Loucy (cell line): ENCODE data around the gene SCD.

ENCODE experiments used
- H2AFZ ChIP-seq: fragments of 200-600 bp; sonication (generic); 2 replicates; pipeline ENCODE4 v1.6.0; 2016; ENCODE audit warnings: antibody characterized with exemption, mild to moderate bottlenecking, low read length, moderate library complexity
- H3F3A ChIP-seq: fragments of 200-600 bp; 2 replicates; pipeline ENCODE4 v1.6.0; 2016; ENCODE audit warnings: antibody characterized with exemption, low read depth, mild to moderate bottlenecking
- H3K27me3 ChIP-seq: fragments of 200-600 bp; sonication (generic); 2 replicates; pipeline ENCODE4 v1.6.1; 2014; ENCODE audit warnings: low read length, mild to moderate bottlenecking; ENCODE audit not compliant: insufficient read depth, poor library complexity, severe bottlenecking
- H3K36me3 ChIP-seq: fragments of 200-600 bp; sonication (generic); 2 replicates; pipeline ENCODE4 v1.6.1; 2016; ENCODE audit warnings: low read length; ENCODE audit not compliant: insufficient read depth
- H3K4me1 ChIP-seq: fragments of 200-600 bp; sonication (generic); 2 replicates; pipeline ENCODE4 v1.5.1; 2014; ENCODE audit warnings: low read length, mild to moderate bottlenecking; ENCODE audit not compliant: insufficient read depth, poor library complexity, severe bottlenecking
- H3K4me2 ChIP-seq: fragments of 200-600 bp; sonication (generic); 2 replicates; pipeline ENCODE4 v1.6.0; 2014; ENCODE audit warnings: antibody characterized with exemption, low read length, low read depth, mild to moderate bottlenecking; ENCODE audit not compliant: poor library complexity, severe bottlenecking
- H3K4me3 ChIP-seq: fragments of 200-600 bp; sonication (generic); 2 replicates; pipeline ENCODE4 v1.5.1; 2014; ENCODE audit warnings: low read length, mild to moderate bottlenecking, mixed read lengths; ENCODE audit not compliant: poor library complexity, severe bottlenecking
- H3K79me2 ChIP-seq: fragments of 200-600 bp; sonication (generic); 2 replicates; pipeline ENCODE4 v1.6.1; 2014; ENCODE audit warnings: low read length; ENCODE audit not compliant: insufficient read depth
- H3K9ac ChIP-seq: fragments of 200-600 bp; sonication (generic); 2 replicates; pipeline ENCODE4 v1.6.0; 2014; ENCODE audit warnings: mild to moderate bottlenecking, low read depth, low read length, moderate library complexity; ENCODE audit not compliant: poor library complexity, severe bottlenecking
- H3K9me2 ChIP-seq: fragments of 200-600 bp; sonication (generic); replicated peaks from 2 replicates; pipeline ENCODE4 v1.6.1; 2016; ENCODE audit warnings: low read depth, low read length, mixed read lengths
- H3K9me3 ChIP-seq: fragments of 200-600 bp; sonication (generic); 2 replicates; pipeline ENCODE4 v1.6.1; 2014; ENCODE audit warnings: mild to moderate bottlenecking, antibody characterized with exemption, low read length, low read depth; ENCODE audit not compliant: insufficient read depth
- H4K20me1 ChIP-seq: fragments of 200-600 bp; sonication (generic); 2 replicates; pipeline ENCODE4 v1.6.0; 2014; ENCODE audit warnings: antibody characterized with exemption, low read length, mild to moderate bottlenecking; ENCODE audit not compliant: insufficient read depth, poor library complexity, severe bottlenecking
- EZH2phosphoT487 ChIP-seq: fragments of 200-600 bp; IDR thresholded peaks from 2 replicates; pipeline ENCODE4 v1.6.1; 2018; ENCODE audit warnings: antibody characterized with exemption, mild to moderate bottlenecking, moderate library complexity, borderline replicate concordance
- TF ChIP-seq, protein P1 (sequence below): fragments of 200-600 bp; sonication (generic); conservative IDR thresholded peaks from 2 replicates; pipeline ENCODE4 v1.5.1; 2014; ENCODE audit warnings: mild to moderate bottlenecking, antibody characterized with exemption, low read length

SCD gene

DNA sequence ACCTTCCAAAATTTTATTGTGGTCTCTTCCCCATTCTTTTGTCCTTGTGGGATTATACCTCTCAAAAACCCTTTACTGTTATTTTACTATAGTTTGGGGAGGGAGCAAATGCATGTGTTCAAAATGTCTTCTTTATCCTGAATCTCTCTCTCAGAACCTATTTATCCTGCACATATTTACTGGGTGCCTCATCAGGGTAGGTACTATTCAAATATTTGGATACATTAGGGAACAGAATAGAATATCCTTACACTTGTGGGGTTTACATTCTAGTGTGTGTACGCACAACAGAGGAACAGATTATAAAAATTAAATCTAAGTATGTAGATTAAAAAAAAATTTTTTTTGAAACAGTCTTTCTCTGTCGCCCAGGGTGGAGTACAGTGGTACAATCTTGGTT is 48.6 kb downstream of the SCD start:
- Histone ChIP-seq H3K9me2 (no peaks in the 10 kb centered on the region), H2AFZ (no peak overlapping the region), H3K9me3 (no peaks in the 10 kb centered on the region), H3K27me3 (no peaks in the 10 kb centered on the region), H3K4me3 (no peak overlapping the region), H4K20me1 (no peaks in the 10 kb centered on the region), H3K9ac (no peak overlapping the region), H3K79me2 (no peaks in the 10 kb centered on the region), H3K4me1 (no peaks in the 10 kb centered on the region), H3F3A (no peaks in the 10 kb centered on the region), H3K4me2 (no peak overlapping the region), H3K36me3 (no peaks in the 10 kb centered on the region)
- no peak for TF ChIP-seq EZH2phosphoT487
- TF ChIP-seq, protein P1, sequence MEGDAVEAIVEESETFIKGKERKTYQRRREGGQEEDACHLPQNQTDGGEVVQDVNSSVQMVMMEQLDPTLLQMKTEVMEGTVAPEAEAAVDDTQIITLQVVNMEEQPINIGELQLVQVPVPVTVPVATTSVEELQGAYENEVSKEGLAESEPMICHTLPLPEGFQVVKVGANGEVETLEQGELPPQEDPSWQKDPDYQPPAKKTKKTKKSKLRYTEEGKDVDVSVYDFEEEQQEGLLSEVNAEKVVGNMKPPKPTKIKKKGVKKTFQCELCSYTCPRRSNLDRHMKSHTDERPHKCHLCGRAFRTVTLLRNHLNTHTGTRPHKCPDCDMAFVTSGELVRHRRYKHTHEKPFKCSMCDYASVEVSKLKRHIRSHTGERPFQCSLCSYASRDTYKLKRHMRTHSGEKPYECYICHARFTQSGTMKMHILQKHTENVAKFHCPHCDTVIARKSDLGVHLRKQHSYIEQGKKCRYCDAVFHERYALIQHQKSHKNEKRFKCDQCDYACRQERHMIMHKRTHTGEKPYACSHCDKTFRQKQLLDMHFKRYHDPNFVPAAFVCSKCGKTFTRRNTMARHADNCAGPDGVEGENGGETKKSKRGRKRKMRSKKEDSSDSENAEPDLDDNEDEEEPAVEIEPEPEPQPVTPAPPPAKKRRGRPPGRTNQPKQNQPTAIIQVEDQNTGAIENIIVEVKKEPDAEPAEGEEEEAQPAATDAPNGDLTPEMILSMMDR = no peak

DNA sequence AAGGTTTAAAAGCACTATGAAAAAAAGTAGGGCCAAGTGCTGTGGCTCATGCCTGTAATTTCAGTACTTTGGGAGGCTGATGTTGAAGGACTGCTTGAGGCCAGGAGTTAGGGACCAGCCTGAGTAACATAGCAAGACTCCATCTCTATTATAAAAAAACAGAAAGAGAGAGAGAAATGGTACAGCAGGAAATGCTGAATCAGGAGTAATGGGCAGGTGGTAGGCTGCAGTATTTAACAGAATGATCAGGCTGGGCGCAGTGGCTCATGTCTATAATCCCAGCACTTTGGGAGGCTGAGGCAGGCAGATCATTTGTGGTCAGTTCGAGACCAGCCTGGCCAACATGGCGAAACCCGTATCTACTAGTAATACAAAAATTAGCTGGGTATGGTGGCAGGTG is 49.6 kb downstream of the SCD start:
- no peak overlapping the region for H3K4me3 ChIP-seq
- H3K9me2 ChIP-seq = no peaks in the 10 kb centered on the region
- H3K36me3 ChIP-seq = no peaks in the 10 kb centered on the region
- no peaks in the 10 kb centered on the region for H3K27me3 ChIP-seq
- H3K9ac ChIP-seq = no peak overlapping the region
- H2AFZ ChIP-seq = no peak overlapping the region
- H4K20me1 ChIP-seq = no peaks in the 10 kb centered on the region
- TF ChIP-seq EZH2phosphoT487 = no peak
- TF ChIP-seq, protein P1 = no peak
- H3K4me2 ChIP-seq = no peak overlapping the region
- H3K79me2 ChIP-seq = no peaks in the 10 kb centered on the region
- H3K4me1 ChIP-seq = no peaks in the 10 kb centered on the region
- no peaks in the 10 kb centered on the region for H3F3A ChIP-seq
- no peaks in the 10 kb centered on the region for H3K9me3 ChIP-seq

DNA sequence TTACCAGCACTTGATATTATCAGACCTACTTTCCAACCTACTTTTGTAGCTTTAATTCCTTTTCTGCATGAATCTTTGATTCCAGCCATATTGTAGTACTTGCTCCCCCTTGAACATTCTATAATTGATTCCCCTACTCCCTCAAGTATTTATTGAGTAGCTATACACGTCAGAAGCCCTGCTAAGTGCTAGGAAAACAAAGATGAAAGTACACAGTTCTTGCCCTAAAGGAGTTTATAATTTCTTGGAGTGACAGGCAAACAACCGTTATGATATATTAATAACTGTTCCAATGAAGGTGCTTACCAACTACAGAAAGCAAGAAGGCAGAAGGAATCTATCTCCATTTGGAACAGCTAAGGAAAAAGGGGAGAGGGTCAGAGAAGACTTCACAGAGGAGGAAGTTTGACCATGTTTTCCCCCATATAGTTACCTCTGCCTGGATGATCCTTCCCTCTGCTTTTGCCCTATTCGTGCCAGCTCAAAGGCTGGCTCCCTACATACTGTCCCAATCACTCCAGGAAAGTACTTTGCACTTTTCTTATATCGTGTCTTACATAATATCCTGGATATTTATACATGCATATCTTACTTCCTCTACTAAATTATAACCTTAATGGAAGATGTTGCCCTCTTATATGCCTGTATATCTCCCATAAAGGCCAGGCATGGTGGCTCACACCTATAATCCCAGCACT is 54.7 kb downstream of the SCD start:
- no peaks in the 10 kb centered on the region for H3K4me1 ChIP-seq
- no peaks in the 10 kb centered on the region for H3K9me2 ChIP-seq
- no peak overlapping the region for H2AFZ ChIP-seq
- no peaks in the 10 kb centered on the region for H4K20me1 ChIP-seq
- no peak overlapping the region for H3K9ac ChIP-seq
- H3K4me3 ChIP-seq = no peak overlapping the region
- TF ChIP-seq, protein P1 = no peak
- no peak for TF ChIP-seq EZH2phosphoT487
- H3K79me2 ChIP-seq = no peaks in the 10 kb centered on the region
- no peaks in the 10 kb centered on the region for H3K36me3 ChIP-seq
- H3K4me2 ChIP-seq = no peak overlapping the region
- H3K9me3 ChIP-seq = no peaks in the 10 kb centered on the region
- no peaks in the 10 kb centered on the region for H3K27me3 ChIP-seq
- no peaks in the 10 kb centered on the region for H3F3A ChIP-seq
